ENCODE measurements around the gene RNF208.

RNF208 gene

DNA sequence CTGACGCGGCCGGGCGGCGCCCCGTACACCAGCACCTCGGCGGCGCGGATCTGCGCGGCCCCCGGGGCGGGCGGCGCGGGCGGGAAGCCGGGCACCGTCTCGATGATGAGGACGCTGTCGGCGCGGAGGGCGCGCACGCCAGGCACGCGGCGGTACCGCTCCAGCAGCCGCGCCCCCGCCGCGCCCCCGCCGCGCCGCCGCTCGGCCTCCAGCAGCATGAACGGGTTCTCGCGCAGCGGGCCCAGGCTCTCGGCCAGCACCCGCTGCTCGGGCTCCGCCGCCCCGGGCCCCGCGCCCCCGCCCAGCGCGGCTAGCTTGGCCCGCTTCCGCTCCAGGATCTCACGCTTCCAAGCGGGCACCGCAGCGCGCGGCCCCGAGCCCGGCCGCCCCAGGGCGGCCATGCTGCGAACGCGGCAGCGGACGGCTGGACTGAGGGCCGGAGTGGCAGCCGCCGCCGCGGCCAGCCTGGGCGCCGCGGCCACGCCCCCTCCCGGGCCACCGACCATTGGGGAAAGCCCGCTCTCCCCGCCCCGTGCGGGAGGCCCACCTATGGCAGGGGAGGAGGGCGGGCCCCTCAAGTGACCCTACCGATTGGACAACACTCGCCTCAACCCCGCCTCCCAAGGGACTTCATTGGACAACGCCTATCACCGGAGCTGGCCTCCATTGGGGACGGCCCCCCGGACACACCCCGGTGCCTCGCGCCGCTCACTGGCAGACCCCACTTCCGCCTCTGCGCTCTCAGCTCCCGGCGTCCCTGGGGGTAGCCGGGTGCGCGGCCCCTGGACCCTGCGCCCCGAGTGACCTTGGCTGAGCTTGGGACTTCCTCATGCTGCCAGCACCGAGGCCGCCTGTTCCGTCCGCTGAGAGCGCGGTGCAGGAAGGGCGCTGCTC, 21.5 kb downstream of the RNF208 start, which contains the start of gene TPRN:
Gene TPRN, minus strand, starts transcription at position 431 of the 894 bp plus-strand sequence. Its CDS starts 30 bp downstream, at position 401.
- Histone ChIP-seq H3K4me3 (ENCODE audit: low read depth, low read length) (peak within 1 kb of the TSS; percentile 74), H3K9me3 (no peaks in the 10 kb centered on the region), H3K27me3 (no peaks in the 10 kb centered on the region), H3K4me1 (peaks cover 9% of the 10 kb centered on the region), H3K36me3 (no peaks in the 10 kb centered on the region; the same call in 1 of the 2 replicates)
- TF ChIP-seq, protein P1, sequence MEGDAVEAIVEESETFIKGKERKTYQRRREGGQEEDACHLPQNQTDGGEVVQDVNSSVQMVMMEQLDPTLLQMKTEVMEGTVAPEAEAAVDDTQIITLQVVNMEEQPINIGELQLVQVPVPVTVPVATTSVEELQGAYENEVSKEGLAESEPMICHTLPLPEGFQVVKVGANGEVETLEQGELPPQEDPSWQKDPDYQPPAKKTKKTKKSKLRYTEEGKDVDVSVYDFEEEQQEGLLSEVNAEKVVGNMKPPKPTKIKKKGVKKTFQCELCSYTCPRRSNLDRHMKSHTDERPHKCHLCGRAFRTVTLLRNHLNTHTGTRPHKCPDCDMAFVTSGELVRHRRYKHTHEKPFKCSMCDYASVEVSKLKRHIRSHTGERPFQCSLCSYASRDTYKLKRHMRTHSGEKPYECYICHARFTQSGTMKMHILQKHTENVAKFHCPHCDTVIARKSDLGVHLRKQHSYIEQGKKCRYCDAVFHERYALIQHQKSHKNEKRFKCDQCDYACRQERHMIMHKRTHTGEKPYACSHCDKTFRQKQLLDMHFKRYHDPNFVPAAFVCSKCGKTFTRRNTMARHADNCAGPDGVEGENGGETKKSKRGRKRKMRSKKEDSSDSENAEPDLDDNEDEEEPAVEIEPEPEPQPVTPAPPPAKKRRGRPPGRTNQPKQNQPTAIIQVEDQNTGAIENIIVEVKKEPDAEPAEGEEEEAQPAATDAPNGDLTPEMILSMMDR (IDR thresholded peaks at IDR 0.05; ENCODE audit: low read depth, low read length) = no peak
- peak; percentile 100 for DNase-seq

DNA sequence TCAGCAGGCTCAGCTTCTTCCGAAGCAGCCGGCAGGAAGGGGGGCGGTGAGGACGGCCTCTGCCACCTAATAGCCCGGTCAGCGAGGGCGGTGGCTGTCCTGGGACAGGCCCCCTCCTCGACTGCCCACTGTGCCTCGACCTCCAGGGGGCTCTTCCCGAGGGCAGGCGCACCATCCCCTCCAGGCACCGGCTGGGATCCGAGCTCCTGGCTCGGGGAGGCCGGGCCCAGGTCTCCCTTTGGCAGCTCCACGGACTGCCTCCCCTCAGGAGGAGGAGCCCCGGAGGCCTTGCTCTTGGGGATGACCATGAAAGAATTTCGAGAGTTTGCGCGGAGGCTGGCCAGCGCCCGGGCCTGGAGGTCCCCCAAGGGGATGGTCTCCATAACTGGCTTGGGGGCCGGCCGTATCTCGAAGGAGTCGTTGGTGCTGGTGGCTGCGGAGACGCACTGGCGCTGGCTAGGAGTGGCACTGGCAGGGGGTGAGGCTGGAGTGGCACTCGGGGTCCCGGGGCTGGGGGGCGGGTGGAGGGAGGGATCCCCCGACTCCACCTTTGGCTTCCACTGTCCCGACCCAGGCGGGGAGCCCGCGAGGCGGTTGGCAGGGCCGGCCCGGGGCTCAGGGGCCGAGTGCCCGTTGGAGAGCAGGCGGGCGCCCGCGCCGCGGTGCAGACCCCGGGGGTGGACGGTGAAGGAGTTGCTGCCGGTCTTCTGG, 22.5 kb downstream of the RNF208 start:
- peaks cover 12% of the 10 kb centered on the region for H3K4me1 ChIP-seq
- TF ChIP-seq, protein P1 (IDR thresholded peaks at IDR 0.05; ENCODE audit: low read depth, low read length) = no peak
- no peaks in the 10 kb centered on the region for H3K27me3 ChIP-seq
- no peak for DNase-seq
- H3K4me3 ChIP-seq (ENCODE audit: low read depth, low read length) = peak overlapping the region; percentile 48
- H3K9me3 ChIP-seq = no peaks in the 10 kb centered on the region
- no peaks in the 10 kb centered on the region; the same call in 1 of the 2 replicates for H3K36me3 ChIP-seq

DNA sequence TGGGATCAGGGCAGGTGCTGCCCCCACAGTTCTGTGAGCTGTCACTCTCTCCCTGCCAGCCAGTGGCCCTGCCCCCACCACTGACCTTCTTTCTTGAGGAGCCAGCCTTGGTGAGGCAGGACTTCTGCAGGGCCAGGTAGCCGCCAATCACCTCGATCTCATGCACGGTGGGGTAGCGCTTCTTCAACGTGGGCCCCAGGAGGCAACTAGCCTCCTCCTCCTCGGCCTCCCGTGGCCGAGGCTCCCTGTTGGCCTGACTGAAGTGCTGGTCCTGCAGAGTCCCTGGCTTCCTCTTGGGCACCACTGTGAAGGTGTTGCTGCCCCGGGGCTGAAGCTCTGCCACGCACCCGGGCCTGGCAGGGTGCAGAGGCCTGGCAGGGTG, 23.1 kb downstream of the RNF208 start:
- Histone ChIP-seq H3K4me1 (peaks cover 12% of the 10 kb centered on the region), H3K27me3 (no peaks in the 10 kb centered on the region), H3K9me3 (no peaks in the 10 kb centered on the region), H3K4me3 (ENCODE audit: low read depth, low read length) (no peak overlapping the region), H3K36me3 (no peaks in the 10 kb centered on the region; the same call in 1 of the 2 replicates)
- DNase-seq = no peak
- TF ChIP-seq, protein P1 (IDR thresholded peaks at IDR 0.05; ENCODE audit: low read depth, low read length) = no peak

DNA sequence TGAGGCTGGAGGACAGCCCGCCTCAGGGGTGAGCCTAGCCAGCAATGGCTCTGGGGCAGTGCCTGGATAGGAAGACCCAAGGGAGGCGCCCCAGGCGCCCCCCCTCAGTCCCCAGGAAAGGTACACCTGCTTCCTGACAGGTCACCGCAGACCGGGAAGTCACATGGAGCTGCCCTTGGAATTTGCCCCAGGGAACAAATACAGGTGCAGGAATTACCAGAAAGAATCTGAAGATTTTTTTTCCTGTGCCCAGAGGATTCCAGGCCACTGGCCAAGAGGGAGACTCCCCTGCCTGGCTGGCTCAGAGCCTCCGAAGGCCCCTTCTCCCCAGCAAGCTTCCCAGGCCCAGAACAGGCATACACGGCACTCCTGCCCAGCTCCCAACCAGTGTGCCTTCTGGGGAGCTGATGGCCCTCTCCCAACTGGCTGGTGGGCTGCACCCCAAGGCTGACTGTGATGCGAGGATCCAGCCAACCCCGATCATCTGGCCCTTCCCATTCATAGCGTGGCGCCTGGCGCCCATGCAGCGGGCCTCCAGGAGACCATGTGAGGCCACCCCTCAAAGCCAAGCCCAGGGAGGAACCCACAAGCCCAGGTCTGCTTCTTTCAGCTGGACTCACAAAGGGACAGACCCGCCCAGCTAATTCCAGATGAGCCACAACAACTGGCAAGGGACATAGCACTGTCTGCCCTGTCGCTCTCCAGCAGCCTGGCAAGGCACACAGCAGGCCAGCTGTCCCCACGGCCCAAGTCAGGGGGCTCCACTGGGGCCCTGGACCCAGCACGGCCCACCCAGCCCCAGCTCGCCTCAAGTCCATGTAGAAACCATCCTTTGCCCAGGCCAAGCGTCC, 23.8 kb downstream of the RNF208 start:
- Histone ChIP-seq H3K27me3 (no peaks in the 10 kb centered on the region), H3K9me3 (no peaks in the 10 kb centered on the region), H3K4me3 (ENCODE audit: low read depth, low read length) (no peak overlapping the region), H3K4me1 (peaks cover 12% of the 10 kb centered on the region), H3K36me3 (no peaks in the 10 kb centered on the region; the same call in 1 of the 2 replicates)
- TF ChIP-seq, protein P1 (IDR thresholded peaks at IDR 0.05; ENCODE audit: low read depth, low read length) = no peak
- DNase-seq = no peak

DNA sequence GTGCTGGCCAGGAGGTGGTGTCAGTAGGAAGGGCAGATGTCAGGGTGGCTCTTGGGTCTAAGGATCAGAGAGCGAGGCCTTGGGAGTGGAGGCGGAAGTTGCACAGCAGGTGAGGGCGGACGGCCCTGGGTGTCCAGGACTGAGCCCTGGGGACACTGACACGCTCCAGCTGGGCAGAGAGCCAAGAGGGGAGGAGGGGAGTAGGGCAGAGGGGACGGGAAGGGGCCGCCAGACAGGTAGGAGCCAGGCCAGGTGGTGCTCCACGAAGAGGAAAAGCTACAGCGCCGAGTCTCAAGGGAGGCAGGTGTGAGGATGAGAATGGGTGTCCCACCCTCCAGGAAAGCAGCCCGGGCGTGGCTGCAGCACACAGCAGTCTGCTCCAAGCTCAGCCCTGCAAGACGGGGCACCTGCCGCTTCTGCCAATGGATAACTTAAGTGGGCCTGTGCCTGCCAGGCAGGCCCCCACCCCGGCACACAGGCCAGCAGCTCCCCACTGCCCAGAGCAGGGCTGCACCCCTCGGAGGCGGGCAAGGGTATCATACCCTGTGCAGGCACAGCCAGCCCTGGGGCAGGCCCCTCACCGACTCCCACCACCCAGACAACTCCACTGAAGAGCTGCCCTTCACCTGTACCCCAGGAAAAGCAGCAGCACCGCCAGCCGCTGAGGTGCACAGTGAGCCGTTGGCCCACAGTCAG, 26.4 kb downstream of the RNF208 start:
- Histone ChIP-seq H3K9me3 (no peaks in the 10 kb centered on the region), H3K27me3 (no peaks in the 10 kb centered on the region), H3K4me3 (ENCODE audit: low read depth, low read length) (no peak overlapping the region), H3K4me1 (peaks cover 6% of the 10 kb centered on the region), H3K36me3 (peaks cover 4% of the 10 kb centered on the region; the same call in 1 of the 2 replicates)
- TF ChIP-seq, protein P1 (IDR thresholded peaks at IDR 0.05; ENCODE audit: low read depth, low read length) = no peak
- no peak for DNase-seq

All from BE2C (cell line).